Cardiac septum (tissue), 1 donor: ENCODE data around the gene P2RY12. TPM values are rescaled to one million over a fixed set of nuclear protein-coding genes. Genes with fewer than 3 reads are reported as not detected.

Experiments used
- DNase-seq: peaks from one replicate; pipeline ENCODE4 v3.0.0-alpha.2; 2020; ENCODE audit warnings: low spot score
- intact Hi-C: fragments of 100-400 bp; cut with DNase I; formaldehyde crosslinking; loops from one replicate; pipeline ENCODE4 v1.14.0; 2022
- long read RNA-seq: library from polyadenylated mRNA; unstranded; transcript quantifications from one replicate; pipeline ENCODE4 v2.0.0, GENCODE V29; 2021
- total RNA-seq: library from RNA; stranded (reverse); fragmentation: NEBNext Ultra II Directional; extraction: Animal tissue kit (Norgen Biotek cat#: 25700); gene quantifications from one replicate; pipeline ENCODE4 v1.2.1, GENCODE V29; 2021
- donor health status: DM: no; HTN: no; CAD: no.

P2RY12 gene
- 0.13 TPM for total RNA-seq
- long read RNA-seq = 0 reads

DNA sequence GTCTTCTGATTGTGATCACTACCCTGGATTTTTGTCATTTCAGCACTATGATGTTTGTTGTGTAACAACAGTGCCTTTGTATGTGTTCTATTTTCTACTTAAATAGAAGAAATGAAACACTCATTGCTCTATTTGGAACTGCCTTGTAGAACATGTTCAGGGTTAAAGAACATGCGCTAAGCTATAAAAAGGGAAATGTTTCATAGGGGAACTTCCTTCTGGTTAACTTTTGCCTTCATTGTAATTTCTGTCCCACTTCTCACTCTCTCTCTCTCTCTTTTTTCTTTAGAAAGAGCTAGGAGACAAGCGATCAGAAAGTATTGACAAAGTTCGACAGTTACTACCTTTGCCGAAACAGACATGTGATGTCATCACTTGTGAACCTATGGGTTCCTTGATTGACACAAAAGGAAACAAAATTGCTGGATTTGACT, at the start of gene P2RY12:
Gene P2RY12, minus strand, starts transcription at position 13 of the 434 bp plus-strand sequence. CDS start 45,908 bp downstream, outside the sequence.
- no peak for DNase-seq
- intact Hi-C loops = no loop called here

DNA sequence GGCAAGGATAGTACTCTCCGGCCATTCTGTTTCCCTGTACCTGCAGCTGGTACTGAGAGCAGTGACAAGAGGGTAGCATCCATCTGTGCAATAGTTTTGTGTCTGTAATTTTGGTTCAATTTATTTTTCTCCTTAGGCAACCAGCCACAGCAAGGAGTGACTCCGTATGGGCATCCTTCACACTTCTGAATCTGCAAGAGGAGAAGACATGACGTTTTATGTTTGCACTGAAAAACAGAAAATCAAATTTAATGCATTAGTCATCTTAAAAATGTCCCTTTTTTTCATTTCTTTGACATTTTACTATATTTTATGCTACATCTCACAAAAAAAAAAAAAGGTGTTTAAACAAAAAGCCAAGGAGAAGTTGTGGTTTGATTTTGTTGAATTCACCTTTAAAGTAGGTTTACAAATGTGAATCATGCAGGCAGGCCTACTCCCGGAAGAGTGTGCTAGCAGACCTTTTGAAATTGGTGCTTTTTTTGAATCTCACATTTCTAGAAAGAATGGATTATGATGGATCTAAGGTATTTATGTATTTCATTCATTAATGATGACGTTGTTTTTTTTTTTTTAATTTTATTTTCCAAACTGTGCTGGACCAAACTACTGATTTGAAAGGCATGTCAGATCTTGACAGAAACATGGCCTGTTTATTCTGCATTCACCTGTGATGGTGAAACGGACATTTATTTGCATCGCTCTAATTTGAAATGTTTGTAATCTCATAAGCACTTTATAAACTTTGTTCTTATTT, 48.2 kb upstream of the P2RY12 start:
- intact Hi-C loops = loop anchor here (10.0 kb wide), 1 partner anchor 208 kb away; no protein-coding TSS in a partner anchor
- DNase-seq = no peak

GRCh38 chr3:151431940-151432339, 47.4 kb upstream of the P2RY12 start:
- DNase-seq = no peak
- intact Hi-C loops = loop anchor here (10.0 kb wide), 1 partner anchor 207 kb away; no protein-coding TSS in a partner anchor

- no peak for DNase-seq
- intact Hi-C loops = loop anchor here (10.0 kb wide), 1 partner anchor 206 kb away; no protein-coding TSS in a partner anchor
Measured at GRCh38 chr3:151430821-151431484, 46.4 kb upstream of the P2RY12 start.

DNA sequence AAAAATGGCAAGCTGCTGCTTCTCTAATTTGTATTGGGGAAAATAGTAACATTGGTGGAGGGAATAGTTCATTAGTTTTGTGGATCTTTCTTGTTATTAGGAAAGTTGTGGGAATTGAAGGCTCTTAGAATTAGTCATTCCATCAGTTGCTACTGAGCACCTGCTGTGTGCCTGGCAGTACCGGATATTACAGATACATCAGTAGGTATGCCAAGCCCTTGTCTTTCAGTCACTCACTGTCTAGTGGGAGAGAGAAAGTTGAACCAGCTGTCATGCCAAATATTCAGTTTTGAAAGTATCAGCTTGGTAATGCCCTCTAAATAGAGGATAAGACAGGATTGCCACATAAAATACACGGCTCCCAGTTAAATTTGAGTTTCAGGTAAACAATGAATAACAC, 43.8 kb upstream of the P2RY12 start:
- intact Hi-C loops = no loop called here
- no peak for DNase-seq

DNA sequence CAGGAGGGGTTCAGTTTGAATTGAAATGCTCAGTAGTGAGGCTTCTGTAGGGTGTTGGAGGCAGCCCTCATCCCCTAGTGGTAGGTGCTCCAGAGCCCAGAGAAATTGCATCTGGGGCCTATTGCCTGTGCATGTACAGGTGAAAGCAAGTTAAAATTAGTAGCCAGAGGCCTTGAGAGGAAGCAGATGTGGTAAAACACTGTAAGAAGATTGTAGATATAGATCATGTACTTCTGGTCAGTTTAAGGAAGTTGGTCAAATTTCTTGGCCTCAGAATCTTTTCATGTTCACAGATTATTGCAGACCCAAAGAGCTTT, 41.7 kb upstream of the P2RY12 start:
- intact Hi-C loops = no loop called here
- DNase-seq = no peak

GRCh38 chr3:151425627-151426340, 41.2 kb upstream of the P2RY12 start:
- no peak for DNase-seq
- intact Hi-C loops = no loop called here

- DNase-seq = no peak
- intact Hi-C loops = no loop called here
Measured at GRCh38 chr3:151423091-151423490, 38.5 kb upstream of the P2RY12 start.

DNA sequence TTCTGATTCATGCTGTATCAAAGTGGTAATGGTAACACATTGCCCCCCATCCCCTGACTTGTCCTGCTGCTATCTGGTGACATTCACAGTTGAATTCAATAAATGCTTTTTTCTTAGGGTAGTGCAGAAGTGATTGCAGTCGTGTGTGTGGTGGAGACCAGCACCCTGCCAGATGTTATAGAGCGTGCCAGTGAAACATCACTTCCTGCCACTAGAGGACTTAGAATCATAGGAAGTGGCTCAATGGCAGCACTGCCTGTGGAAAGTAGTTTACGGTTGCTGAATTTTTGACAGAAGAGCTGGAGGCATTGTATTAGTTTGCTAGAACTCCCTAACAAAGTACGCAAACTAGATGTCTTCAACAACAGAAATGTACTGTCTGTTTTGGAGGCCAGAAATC, 37.4 kb upstream of the P2RY12 start:
- no peak for DNase-seq
- intact Hi-C loops = no loop called here

- no peak for DNase-seq
- intact Hi-C loops = no loop called here
Measured at GRCh38 chr3:151419806-151420205, 35.3 kb upstream of the P2RY12 start.

GRCh38 chr3:151415289-151415688, 30.7 kb upstream of the P2RY12 start:
- no peak for DNase-seq
- intact Hi-C loops = no loop called here

- intact Hi-C loops = no loop called here
- DNase-seq = no peak
Measured at GRCh38 chr3:151412989-151413388, 28.4 kb upstream of the P2RY12 start.

DNA sequence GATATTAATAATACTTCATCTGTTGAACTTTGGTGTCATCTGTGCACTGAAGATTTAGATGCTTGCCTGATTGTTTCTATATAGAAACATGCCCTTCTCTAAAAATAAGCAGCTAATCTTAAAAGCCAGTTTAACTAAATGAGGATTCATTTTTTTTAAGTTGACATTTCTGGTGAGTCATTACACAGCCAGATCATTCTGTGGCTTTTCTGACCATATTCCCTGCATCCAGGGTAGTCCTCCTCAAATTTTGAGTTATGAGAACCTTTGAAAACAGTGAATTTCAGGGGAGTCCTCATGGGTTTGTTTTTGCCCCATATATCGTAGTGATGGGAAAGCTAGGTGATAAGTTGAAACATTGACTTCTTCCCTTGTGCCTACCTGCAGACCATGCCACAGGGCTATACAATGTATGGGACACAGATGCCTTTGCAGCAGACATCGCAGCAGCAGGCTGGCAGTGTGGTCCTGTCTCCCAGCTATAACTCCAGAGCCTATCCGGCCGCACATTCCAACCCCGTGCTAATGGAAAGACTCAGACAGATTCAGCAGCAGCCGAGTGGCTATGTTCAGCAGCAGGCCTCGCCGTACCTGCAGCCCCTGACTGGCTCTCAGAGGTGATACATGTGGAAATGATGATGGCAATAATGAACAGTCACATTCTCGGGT, 26.5 kb upstream of the P2RY12 start:
- intact Hi-C loops = no loop called here
- no peak for DNase-seq

GRCh38 chr3:151407928-151408327, 23.4 kb upstream of the P2RY12 start:
- DNase-seq = no peak
- intact Hi-C loops = no loop called here

GRCh38 chr3:151404316-151404715, 19.8 kb upstream of the P2RY12 start:
- intact Hi-C loops = no loop called here

GRCh38 chr3:151403246-151403645, 18.7 kb upstream of the P2RY12 start:
- DNase-seq = no peak

More at GRCh38 chr3:151404316-151404715, 19.8 kb upstream of the P2RY12 start:
- DNase-seq = no peak

GRCh38 chr3:151402349-151402748, 17.8 kb upstream of the P2RY12 start:
- DNase-seq = no peak
- intact Hi-C loops = no loop called here

More at GRCh38 chr3:151403246-151403645, 18.7 kb upstream of the P2RY12 start:
- intact Hi-C loops = no loop called here

DNA sequence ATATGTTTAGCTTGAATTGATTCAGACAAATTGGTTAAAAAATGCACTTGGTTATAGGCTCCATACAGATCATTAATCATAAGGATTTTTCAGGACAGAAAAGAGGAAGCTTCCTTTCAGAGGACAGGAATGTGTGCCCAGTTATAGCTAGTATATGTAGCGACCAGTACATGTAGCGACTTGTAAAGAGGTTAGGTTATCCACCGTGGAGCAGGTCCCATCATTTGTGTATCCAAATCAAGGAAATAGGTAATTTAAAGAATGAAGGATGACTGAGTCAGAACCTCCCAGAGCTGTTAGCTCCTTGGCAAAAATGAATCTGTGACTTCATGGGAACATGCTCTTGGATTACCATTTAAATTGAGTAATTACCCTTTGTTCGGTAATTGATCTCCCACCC, 15.8 kb upstream of the P2RY12 start:
- intact Hi-C loops = no loop called here
- DNase-seq = no peak

DNA sequence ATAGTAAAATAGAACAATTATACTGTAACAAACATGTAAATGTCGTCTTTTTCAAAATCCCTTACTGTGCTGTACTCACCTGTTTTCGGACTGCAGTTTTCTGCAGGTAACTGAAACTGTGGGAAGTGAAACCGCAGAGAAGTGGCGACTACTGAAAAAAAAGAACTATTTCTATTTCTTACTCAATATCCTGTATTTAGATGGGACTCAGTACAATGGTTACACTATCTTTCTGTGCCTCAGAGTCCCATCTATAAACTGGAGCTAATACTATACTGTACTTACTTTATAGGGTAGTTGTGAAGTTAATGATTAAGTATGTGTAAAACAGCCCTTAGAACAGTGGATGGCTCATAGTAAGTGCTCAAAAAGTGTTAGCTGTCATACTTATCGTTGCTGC, 14.3 kb upstream of the P2RY12 start:
- intact Hi-C loops = no loop called here
- DNase-seq = no peak

DNA sequence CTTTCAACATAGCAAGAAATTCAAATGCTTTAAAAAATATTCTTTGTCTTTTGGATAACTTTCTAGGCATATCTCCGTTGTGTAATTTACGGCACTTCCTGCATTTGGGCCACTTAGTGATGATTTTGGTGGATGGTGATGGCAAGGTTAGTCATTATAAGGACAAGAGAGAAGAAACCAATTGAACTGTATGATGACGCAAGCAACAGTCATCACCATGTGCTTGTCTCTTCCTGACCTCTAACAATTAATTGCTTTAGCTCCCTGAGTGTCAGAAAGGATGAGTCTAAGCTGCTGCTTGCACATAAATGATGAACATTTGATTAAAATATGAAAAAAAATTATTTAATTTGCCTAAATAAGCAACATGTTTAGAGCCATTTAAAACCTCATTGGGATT, 11.3 kb upstream of the P2RY12 start:
- intact Hi-C loops = no loop called here
- no peak for DNase-seq
